GM12892 (cell line): Measurements from ENCODE around the gene PEMT.

Source experiments
- POLR2A ChIP-seq: IDR thresholded peaks from 2 replicates; pipeline ENCODE4 v1.6.1; 2011; ENCODE audit warnings: low read depth, low read length, control low read depth
- POLR2AphosphoS5 ChIP-seq: IDR thresholded peaks from 2 replicates; pipeline ENCODE4 v1.6.1; 2011; ENCODE audit warnings: low read depth, low read length, control low read depth
- TAF1 ChIP-seq: IDR thresholded peaks from 2 replicates; pipeline ENCODE4 v1.6.1; 2011; ENCODE audit warnings: low read depth, mild to moderate bottlenecking, control low read depth, low read length, borderline replicate concordance

DNA sequence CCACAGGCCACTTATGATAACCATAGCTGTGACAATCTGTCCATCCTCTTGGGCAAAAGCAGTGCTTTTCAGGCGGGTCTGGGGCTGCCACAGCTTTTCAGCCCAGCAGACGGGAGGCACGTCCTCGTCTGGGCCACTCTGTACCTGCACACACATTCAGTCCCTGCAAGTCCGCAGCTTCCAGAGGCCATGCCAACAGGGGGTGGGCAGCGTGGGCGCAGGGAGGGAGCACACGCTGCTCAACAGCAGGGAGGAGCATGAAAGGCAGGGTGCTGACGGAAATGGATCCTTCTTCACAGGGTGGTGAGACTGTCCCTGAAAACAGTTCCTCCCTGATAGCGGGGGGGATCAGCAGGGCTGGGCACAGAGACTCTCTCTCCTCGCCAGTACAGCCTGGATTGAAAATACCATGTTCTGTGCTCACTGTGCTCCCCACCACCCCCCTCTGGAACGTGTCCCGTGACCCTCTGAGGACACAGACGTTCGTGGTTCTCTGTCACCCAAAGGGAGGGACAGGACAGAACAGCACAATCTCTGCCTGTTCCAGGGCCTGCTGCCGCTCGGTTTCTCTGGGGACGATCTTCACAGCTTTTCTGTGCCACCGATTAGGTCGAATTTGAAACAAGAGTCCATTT is 41.7 kb downstream of the PEMT start:
- TF ChIP-seq POLR2A (no peak), POLR2AphosphoS5 (no peak), TAF1 (no peak)
